Ovary (tissue), 3 donors: ENCODE measurements around the gene OR2J1.

Experiments used
- EP300 ChIP-seq: sonication (generic); formaldehyde crosslinking; IDR thresholded peaks from one replicate; pipeline ENCODE4 v1.6.1; 2017; ENCODE audit warnings: antibody characterized with exemption
- TF ChIP-seq, protein P1 (sequence below), 3 donors: fragments of 450-650 bp in 2 of 3; fragments of 200-600 bp in 1 of 3; IDR thresholded peaks; one replicate each; pipeline versions ENCODE4 v1.5.1 to v1.8.0; 2016 to 2022; ENCODE audit warnings: antibody characterized with exemption in 3 of 3, mild to moderate bottlenecking in 1 of 3
- donor health status: DM: no; HTN: no; CAD: no.

- TF ChIP-seq, protein P1, sequence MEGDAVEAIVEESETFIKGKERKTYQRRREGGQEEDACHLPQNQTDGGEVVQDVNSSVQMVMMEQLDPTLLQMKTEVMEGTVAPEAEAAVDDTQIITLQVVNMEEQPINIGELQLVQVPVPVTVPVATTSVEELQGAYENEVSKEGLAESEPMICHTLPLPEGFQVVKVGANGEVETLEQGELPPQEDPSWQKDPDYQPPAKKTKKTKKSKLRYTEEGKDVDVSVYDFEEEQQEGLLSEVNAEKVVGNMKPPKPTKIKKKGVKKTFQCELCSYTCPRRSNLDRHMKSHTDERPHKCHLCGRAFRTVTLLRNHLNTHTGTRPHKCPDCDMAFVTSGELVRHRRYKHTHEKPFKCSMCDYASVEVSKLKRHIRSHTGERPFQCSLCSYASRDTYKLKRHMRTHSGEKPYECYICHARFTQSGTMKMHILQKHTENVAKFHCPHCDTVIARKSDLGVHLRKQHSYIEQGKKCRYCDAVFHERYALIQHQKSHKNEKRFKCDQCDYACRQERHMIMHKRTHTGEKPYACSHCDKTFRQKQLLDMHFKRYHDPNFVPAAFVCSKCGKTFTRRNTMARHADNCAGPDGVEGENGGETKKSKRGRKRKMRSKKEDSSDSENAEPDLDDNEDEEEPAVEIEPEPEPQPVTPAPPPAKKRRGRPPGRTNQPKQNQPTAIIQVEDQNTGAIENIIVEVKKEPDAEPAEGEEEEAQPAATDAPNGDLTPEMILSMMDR (IDR thresholded peaks at IDR 0.05) = no peak
- no peak for TF ChIP-seq EP300
Measured at GRCh38 chr6:29051680-29052079, 47.6 kb upstream of the OR2J1 start.
